WTC11 (cell line): ENCODE measurements around the gene DDX51. TPM values are rescaled to one million over a fixed set of nuclear protein-coding genes. Genes with fewer than 3 reads are reported as not detected.

Experiments used
- ATAC-seq: fragments of 200-7000 bp; cut with Tn5 transposase; 2 replicates; pipeline ENCODE4 v1.10.0; 2021; ENCODE audit warnings: mild to moderate bottlenecking, moderate library complexity
- CTCF ChIA-PET: fragments of 300-600 bp; sonication (Branson Sonifier 250); formaldehyde crosslinking; loops from one replicate; lab custom pipeline; 2021; ENCODE audit warnings: antibody characterized with exemption; lab: Charles Lee
- POLR2A ChIA-PET: fragments of 350-600 bp; sonication (Branson Sonifier 250); formaldehyde crosslinking; loops from one replicate; lab custom pipeline; 2021; ENCODE audit warnings: antibody characterized with exemption; lab: Charles Lee
- DNase-seq: peaks from one replicate; pipeline ENCODE4 v3.0.0; 2021; ENCODE audit warnings: low spot score
- H3K27ac Mint-ChIP-seq: 2 replicates; pipeline ENCODE4 v1.8.0; 2021; ENCODE audit warnings: mixed read lengths
- H3K27me3 Mint-ChIP-seq: 2 replicates; pipeline ENCODE4 v1.8.0; 2021; ENCODE audit warnings: low read depth, mild to moderate bottlenecking, moderate library complexity, mixed read lengths
- H3K36me3 Mint-ChIP-seq: 2 replicates; pipeline ENCODE4 v1.8.0; 2021; ENCODE audit warnings: mixed read lengths
- H3K4me1 Mint-ChIP-seq: 2 replicates; pipeline ENCODE4 v1.8.0; 2022; ENCODE audit warnings: mixed read lengths
- H3K4me3 Mint-ChIP-seq: 2 replicates; pipeline ENCODE4 v1.8.0; 2021; ENCODE audit warnings: mild to moderate bottlenecking, moderate library complexity, mixed read lengths
- H3K9me3 Mint-ChIP-seq: 2 replicates; pipeline ENCODE4 v1.8.0; 2021; ENCODE audit warnings: mixed read lengths
- ELF4 ChIP-seq: sonication (generic); formaldehyde crosslinking; IDR thresholded peaks from 2 replicates; pipeline ENCODE4 v1.8.1; 2022; ENCODE audit warnings: low read depth, mild to moderate bottlenecking, moderate library complexity, missing genetic modification reagents
- ETV6 ChIP-seq: sonication (generic); formaldehyde crosslinking; IDR thresholded peaks from 2 replicates; pipeline ENCODE4 v1.8.1; 2022; ENCODE audit warnings: mild to moderate bottlenecking, missing genetic modification reagents
- GABPB1 ChIP-seq: sonication (generic); formaldehyde crosslinking; IDR thresholded peaks from 2 replicates; pipeline ENCODE4 v1.8.1; 2023; ENCODE audit warnings: mild to moderate bottlenecking, missing genetic modification reagents
- GTF2I ChIP-seq: fragments of 250-450 bp; sonication (Bioruptor Pico); conservative IDR thresholded peaks from 2 replicates; pipeline ENCODE4 v1.4.0; 2021; ENCODE audit warnings: mild to moderate bottlenecking
- HMGA2 ChIP-seq: fragments of 250-450 bp; sonication (Bioruptor Pico); IDR thresholded peaks from 2 replicates; pipeline ENCODE4 v1.4.0; 2021; ENCODE audit warnings: mild to moderate bottlenecking, moderate library complexity
- NFYB ChIP-seq: sonication (generic); formaldehyde crosslinking; conservative IDR thresholded peaks from 2 replicates; pipeline ENCODE4 v1.8.0; 2022; ENCODE audit warnings: low read depth, missing genetic modification reagents
- NR3C1 ChIP-seq: sonication (generic); formaldehyde crosslinking; conservative IDR thresholded peaks from 2 replicates; pipeline ENCODE4 v1.8.1; 2023; ENCODE audit warnings: low read depth, mild to moderate bottlenecking, missing genetic modification reagents
- PRRX2 ChIP-seq: fragments of 250-450 bp; sonication (Bioruptor Pico); IDR thresholded peaks from 2 replicates; pipeline ENCODE4 v1.8.0; 2021; ENCODE audit warnings: mild to moderate bottlenecking
- RORB ChIP-seq: fragments of 250-450 bp; sonication (Bioruptor Pico); IDR thresholded peaks from 2 replicates; pipeline ENCODE4 v1.9.0; 2021; ENCODE audit warnings: mild to moderate bottlenecking
- TP53 ChIP-seq: sonication (generic); formaldehyde crosslinking; IDR thresholded peaks from 2 replicates; pipeline ENCODE4 v1.8.1; 2023; ENCODE audit warnings: mild to moderate bottlenecking, missing genetic modification reagents
- ZNF263 ChIP-seq: sonication (generic); formaldehyde crosslinking; IDR thresholded peaks from 2 replicates; pipeline ENCODE4 v1.8.1; 2022; ENCODE audit warnings: low read depth, mild to moderate bottlenecking, moderate library complexity, missing genetic modification reagents
- ZNF416 ChIP-seq: fragments of 250-450 bp; sonication (Bioruptor Pico); IDR thresholded peaks from 2 replicates; pipeline ENCODE4 v1.9.0; 2021; ENCODE audit warnings: mild to moderate bottlenecking, inconsistent platforms
- ZNF423 ChIP-seq: fragments of 250-450 bp; sonication (Bioruptor Pico); IDR thresholded peaks from 2 replicates; pipeline ENCODE4 v2.1.2; 2022; ENCODE audit warnings: mild to moderate bottlenecking, moderate library complexity
- total RNA-seq: library from RNA; stranded (reverse); gene quantifications from 3 replicates; pipeline ENCODE4 v1.2.3, GENCODE V29; 2021
- TF ChIP-seq, protein P1 (sequence below): sonication (generic); formaldehyde crosslinking; IDR thresholded peaks from 2 replicates; pipeline ENCODE4 v1.8.0; 2022; ENCODE audit warnings: missing genetic modification reagents
- TF ChIP-seq, protein P2 (sequence below): sonication (generic); formaldehyde crosslinking; IDR thresholded peaks from 2 replicates; pipeline ENCODE4 v1.8.0; 2022; ENCODE audit warnings: mild to moderate bottlenecking, missing genetic modification reagents
- TF ChIP-seq, protein P3 (sequence below): fragments of 250-450 bp; sonication (Bioruptor Pico); conservative IDR thresholded peaks from 2 replicates; pipeline ENCODE4 v1.9.0; 2021; ENCODE audit warnings: mild to moderate bottlenecking
- TF ChIP-seq, protein P4 (sequence below): sonication (generic); formaldehyde crosslinking; IDR thresholded peaks from 2 replicates; pipeline ENCODE4 v1.8.0; 2022; ENCODE audit warnings: mild to moderate bottlenecking, missing genetic modification reagents
- TF ChIP-seq, protein P5 (sequence below): sonication (generic); formaldehyde crosslinking; IDR thresholded peaks from 2 replicates; pipeline ENCODE4 v1.8.1; 2023; ENCODE audit warnings: mild to moderate bottlenecking, missing genetic modification reagents, borderline replicate concordance
- TF ChIP-seq, protein P6 (sequence below): fragments of 250-450 bp; sonication (Bioruptor Pico); IDR thresholded peaks from 2 replicates; pipeline ENCODE4 v1.9.0; 2021; ENCODE audit warnings: mild to moderate bottlenecking

The DDX51 gene
- total RNA-seq, 1 experiment from 2014 or later: 32.7 TPM

DNA sequence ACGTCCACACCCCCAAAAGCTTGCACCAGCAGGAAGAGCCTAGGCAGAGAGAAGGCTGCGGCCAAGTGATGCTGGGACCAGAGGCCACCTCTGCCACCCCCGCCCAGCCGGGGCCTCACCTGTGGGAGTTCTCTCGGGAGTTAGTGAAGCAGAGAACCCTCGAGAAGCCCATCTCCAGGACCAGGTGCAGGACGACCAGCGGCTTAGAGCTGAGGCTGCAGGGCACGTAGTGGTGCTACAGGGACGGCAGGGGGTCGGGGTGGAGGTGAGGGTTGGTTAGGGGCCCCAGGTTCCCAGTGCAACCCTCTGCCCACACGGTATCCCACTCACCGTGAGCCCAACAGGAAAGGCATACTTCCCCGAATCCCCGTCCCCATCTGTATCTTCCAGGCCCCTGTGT is 3.6 kb downstream of the DDX51 start:
- DNase-seq: no peak
- H3K27ac Mint-ChIP-seq: no peak overlapping the region
- H3K9me3 Mint-ChIP-seq: no peaks in the 10 kb centered on the region
- CTCF ChIA-PET: no interaction called here
- no peak for ATAC-seq
- peaks cover 10% of the 10 kb centered on the region for H3K4me1 Mint-ChIP-seq
- POLR2A ChIA-PET: no interaction called here
- H3K36me3 Mint-ChIP-seq: peaks cover 14% of the 10 kb centered on the region
- peaks cover 22% of the 10 kb centered on the region for H3K27me3 Mint-ChIP-seq
- H3K4me3 Mint-ChIP-seq: no peak overlapping the region
- TF ChIP-seq RORB (no peak), ELF4 (no peak), ZNF416 (CRISPR knock-in tag) (no peak), ETV6 (CRISPR knock-in tag) (no peak), HMGA2 (no peak), ZNF423 (no peak), GABPB1 (CRISPR knock-in tag) (no peak), PRRX2 (no peak)
- TF ChIP-seq, all 79 proteins: peak for 0

GRCh38 chr12:132139912-132140311 is 4.2 kb downstream of the DDX51 start:
- peaks cover 14% of the 10 kb centered on the region for H3K36me3 Mint-ChIP-seq
- H3K27ac Mint-ChIP-seq: no peak overlapping the region
- DNase-seq (no peak), ATAC-seq (no peak)
- no peak overlapping the region for H3K4me3 Mint-ChIP-seq
- H3K9me3 Mint-ChIP-seq: no peaks in the 10 kb centered on the region
- peaks cover 6% of the 10 kb centered on the region for H3K4me1 Mint-ChIP-seq
- POLR2A ChIA-PET: no interaction called here
- TF ChIP-seq NR3C1 (CRISPR knock-in tag) (no peak), NFYB (CRISPR knock-in tag) (no peak), GTF2I (CRISPR knock-in tag) (no peak), ELF4 (no peak), TP53 (CRISPR knock-in tag) (no peak), ZNF263 (CRISPR knock-in tag) (no peak), ZNF416 (CRISPR knock-in tag) (no peak)
- TF ChIP-seq, protein P1, sequence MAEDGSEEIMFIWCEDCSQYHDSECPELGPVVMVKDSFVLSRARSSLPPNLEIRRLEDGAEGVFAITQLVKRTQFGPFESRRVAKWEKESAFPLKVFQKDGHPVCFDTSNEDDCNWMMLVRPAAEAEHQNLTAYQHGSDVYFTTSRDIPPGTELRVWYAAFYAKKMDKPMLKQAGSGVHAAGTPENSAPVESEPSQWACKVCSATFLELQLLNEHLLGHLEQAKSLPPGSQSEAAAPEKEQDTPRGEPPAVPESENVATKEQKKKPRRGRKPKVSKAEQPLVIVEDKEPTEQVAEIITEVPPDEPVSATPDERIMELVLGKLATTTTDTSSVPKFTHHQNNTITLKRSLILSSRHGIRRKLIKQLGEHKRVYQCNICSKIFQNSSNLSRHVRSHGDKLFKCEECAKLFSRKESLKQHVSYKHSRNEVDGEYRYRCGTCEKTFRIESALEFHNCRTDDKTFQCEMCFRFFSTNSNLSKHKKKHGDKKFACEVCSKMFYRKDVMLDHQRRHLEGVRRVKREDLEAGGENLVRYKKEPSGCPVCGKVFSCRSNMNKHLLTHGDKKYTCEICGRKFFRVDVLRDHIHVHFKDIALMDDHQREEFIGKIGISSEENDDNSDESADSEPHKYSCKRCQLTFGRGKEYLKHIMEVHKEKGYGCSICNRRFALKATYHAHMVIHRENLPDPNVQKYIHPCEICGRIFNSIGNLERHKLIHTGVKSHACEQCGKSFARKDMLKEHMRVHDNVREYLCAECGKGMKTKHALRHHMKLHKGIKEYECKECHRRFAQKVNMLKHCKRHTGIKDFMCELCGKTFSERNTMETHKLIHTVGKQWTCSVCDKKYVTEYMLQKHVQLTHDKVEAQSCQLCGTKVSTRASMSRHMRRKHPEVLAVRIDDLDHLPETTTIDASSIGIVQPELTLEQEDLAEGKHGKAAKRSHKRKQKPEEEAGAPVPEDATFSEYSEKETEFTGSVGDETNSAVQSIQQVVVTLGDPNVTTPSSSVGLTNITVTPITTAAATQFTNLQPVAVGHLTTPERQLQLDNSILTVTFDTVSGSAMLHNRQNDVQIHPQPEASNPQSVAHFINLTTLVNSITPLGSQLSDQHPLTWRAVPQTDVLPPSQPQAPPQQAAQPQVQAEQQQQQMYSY: no peak
- TF ChIP-seq, protein P2, sequence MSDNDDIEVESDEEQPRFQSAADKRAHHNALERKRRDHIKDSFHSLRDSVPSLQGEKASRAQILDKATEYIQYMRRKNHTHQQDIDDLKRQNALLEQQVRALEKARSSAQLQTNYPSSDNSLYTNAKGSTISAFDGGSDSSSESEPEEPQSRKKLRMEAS (CRISPR knock-in tag): no peak
- TF ChIP-seq, protein P3, sequence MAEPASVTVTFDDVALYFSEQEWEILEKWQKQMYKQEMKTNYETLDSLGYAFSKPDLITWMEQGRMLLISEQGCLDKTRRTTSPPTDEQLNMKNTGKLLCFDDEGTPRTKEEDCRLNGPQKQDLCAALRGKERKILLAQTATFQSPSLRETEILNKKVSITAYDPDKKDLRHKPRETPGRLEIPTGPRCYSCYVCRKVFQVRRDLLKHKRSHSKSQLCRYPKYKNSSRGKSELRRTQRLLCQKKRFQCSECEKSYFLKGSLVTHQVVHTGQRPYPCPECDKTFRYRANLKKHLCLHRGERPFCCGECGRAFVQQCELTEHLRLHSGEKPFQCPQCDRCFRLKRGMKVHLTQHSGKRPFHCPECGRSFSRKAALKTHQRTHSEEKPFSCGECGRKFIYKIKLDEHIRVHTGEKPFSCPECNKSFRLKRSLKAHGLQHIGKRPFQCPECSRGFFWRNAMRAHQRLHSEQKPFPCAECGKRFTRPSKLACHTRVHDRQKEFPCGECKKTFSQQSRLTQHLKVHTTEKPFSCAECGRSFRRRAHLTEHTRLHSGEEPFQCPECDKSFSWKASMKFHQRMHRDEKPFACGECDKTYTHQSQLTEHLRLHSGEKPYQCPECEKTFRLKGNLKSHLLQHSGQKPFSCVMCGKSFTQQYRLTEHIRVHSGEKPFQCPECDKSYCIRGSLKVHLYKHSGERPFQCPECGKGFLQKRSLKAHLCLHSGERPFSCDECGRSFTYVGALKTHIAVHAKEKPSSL (CRISPR knock-in tag): no peak
- TF ChIP-seq, protein P4, sequence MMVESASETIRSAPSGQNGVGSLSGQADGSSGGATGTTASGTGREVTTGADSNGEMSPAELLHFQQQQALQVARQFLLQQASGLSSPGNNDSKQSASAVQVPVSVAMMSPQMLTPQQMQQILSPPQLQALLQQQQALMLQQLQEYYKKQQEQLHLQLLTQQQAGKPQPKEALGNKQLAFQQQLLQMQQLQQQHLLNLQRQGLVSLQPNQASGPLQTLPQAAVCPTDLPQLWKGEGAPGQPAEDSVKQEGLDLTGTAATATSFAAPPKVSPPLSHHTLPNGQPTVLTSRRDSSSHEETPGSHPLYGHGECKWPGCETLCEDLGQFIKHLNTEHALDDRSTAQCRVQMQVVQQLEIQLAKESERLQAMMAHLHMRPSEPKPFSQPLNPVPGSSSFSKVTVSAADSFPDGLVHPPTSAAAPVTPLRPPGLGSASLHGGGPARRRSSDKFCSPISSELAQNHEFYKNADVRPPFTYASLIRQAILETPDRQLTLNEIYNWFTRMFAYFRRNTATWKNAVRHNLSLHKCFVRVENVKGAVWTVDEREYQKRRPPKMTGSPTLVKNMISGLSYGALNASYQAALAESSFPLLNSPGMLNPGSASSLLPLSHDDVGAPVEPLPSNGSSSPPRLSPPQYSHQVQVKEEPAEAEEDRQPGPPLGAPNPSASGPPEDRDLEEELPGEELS (CRISPR knock-in tag): no peak
- TF ChIP-seq, protein P5, sequence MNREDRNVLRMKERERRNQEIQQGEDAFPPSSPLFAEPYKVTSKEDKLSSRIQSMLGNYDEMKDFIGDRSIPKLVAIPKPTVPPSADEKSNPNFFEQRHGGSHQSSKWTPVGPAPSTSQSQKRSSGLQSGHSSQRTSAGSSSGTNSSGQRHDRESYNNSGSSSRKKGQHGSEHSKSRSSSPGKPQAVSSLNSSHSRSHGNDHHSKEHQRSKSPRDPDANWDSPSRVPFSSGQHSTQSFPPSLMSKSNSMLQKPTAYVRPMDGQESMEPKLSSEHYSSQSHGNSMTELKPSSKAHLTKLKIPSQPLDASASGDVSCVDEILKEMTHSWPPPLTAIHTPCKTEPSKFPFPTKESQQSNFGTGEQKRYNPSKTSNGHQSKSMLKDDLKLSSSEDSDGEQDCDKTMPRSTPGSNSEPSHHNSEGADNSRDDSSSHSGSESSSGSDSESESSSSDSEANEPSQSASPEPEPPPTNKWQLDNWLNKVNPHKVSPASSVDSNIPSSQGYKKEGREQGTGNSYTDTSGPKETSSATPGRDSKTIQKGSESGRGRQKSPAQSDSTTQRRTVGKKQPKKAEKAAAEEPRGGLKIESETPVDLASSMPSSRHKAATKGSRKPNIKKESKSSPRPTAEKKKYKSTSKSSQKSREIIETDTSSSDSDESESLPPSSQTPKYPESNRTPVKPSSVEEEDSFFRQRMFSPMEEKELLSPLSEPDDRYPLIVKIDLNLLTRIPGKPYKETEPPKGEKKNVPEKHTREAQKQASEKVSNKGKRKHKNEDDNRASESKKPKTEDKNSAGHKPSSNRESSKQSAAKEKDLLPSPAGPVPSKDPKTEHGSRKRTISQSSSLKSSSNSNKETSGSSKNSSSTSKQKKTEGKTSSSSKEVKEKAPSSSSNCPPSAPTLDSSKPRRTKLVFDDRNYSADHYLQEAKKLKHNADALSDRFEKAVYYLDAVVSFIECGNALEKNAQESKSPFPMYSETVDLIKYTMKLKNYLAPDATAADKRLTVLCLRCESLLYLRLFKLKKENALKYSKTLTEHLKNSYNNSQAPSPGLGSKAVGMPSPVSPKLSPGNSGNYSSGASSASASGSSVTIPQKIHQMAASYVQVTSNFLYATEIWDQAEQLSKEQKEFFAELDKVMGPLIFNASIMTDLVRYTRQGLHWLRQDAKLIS (CRISPR knock-in tag): no peak
- TF ChIP-seq, protein P6, sequence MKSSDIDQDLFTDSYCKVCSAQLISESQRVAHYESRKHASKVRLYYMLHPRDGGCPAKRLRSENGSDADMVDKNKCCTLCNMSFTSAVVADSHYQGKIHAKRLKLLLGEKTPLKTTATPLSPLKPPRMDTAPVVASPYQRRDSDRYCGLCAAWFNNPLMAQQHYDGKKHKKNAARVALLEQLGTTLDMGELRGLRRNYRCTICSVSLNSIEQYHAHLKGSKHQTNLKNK (CRISPR knock-in tag): no peak
- peaks cover 22% of the 10 kb centered on the region for H3K27me3 Mint-ChIP-seq
- CTCF ChIA-PET: no interaction called here
